Mammary epithelial cell (primary cell): Measurements from ENCODE around the gene DEF6.

ENCODE experiments used
- EZH2 ChIP-seq: IDR thresholded peaks from 2 replicates; pipeline ENCODE4 v1.6.1; 2012; ENCODE audit warnings: low read length, inconsistent platforms, borderline replicate concordance
- TF ChIP-seq, protein P1 (sequence below), 2 donors: IDR thresholded peaks in 1 of 2; conservative IDR thresholded peaks in 1 of 2; 2 replicates each; pipeline ENCODE4 v1.5.1; 2011 to 2012; ENCODE audit warnings: inconsistent platforms in 2 of 2, low read length in 2 of 2, mild to moderate bottlenecking in 2 of 2, control low read depth in 1 of 2, low read depth in 1 of 2; ENCODE audit not compliant: insufficient read depth in 1 of 2; ENCODE audit errors: extremely low read depth in 1 of 2

DNA sequence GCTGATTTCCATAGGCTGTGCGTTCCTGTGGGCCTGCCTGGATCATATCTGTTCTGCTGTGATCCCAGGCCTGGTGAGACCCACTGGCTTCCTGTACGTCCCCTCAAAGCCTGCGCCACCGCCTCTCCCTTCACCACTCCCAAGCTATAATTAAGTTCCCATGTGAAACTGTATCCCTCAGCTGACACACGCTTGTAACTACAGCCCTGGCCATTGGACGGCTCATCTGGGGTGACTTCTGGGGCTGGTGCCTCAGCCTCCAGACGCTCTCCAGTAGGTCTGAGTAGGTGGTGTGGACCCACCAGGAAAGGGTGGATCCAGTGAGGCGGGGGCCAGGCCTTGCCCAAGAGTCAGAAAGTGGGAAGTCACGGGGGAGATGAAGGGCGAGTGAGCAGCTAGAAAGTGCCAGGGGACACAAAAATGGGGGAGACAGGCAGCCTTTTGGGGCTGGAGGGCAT, 65.7 kb downstream of the DEF6 start:
- TF ChIP-seq, protein P1, sequence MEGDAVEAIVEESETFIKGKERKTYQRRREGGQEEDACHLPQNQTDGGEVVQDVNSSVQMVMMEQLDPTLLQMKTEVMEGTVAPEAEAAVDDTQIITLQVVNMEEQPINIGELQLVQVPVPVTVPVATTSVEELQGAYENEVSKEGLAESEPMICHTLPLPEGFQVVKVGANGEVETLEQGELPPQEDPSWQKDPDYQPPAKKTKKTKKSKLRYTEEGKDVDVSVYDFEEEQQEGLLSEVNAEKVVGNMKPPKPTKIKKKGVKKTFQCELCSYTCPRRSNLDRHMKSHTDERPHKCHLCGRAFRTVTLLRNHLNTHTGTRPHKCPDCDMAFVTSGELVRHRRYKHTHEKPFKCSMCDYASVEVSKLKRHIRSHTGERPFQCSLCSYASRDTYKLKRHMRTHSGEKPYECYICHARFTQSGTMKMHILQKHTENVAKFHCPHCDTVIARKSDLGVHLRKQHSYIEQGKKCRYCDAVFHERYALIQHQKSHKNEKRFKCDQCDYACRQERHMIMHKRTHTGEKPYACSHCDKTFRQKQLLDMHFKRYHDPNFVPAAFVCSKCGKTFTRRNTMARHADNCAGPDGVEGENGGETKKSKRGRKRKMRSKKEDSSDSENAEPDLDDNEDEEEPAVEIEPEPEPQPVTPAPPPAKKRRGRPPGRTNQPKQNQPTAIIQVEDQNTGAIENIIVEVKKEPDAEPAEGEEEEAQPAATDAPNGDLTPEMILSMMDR (conservative IDR thresholded peaks at IDR 0.05 in 1 of 2, IDR thresholded peaks at IDR 0.05 in 1 of 2; ENCODE audit: extremely low read depth in 1 of 2, insufficient read depth in 1 of 2, low read depth in 1 of 2, low read length in 2 of 2): no peak
- no peak for TF ChIP-seq EZH2
